ENCODE measurements around the gene MIEF1.

MIEF1 gene

GRCh38 chr22:39534092-39534506 lies 32.0 kb downstream of the MIEF1 start:
- TF ChIP-seq YY1 (IDR thresholded peaks at IDR 0.05; ENCODE audit: low read depth) = no peak
- no peak for TF ChIP-seq TCF12 (IDR thresholded peaks at IDR 0.05; ENCODE audit: low read depth)
- TF ChIP-seq NFIC (IDR thresholded peaks at IDR 0.05) = no peak
- no peak for TF ChIP-seq CREB1 (IDR thresholded peaks at IDR 0.05; ENCODE audit: low read depth)
- TF ChIP-seq REST (IDR thresholded peaks at IDR 0.05; ENCODE audit: low read depth) = no peak
- no peak for TF ChIP-seq RAD21 (IDR thresholded peaks at IDR 0.05; ENCODE audit: low read depth)
- TF ChIP-seq EP300 (IDR thresholded peaks at IDR 0.05; ENCODE audit: borderline replicate concordance) = no peak
- no peak for TF ChIP-seq ZBTB7A (IDR thresholded peaks at IDR 0.05; ENCODE audit: low read depth)
- no peak for TF ChIP-seq CEBPB (IDR thresholded peaks at IDR 0.05)
- TF ChIP-seq TEAD4 (IDR thresholded peaks at IDR 0.05) = no peak
- TF ChIP-seq MAX (IDR thresholded peaks at IDR 0.05) = no peak
- TF ChIP-seq EGR1 (IDR thresholded peaks at IDR 0.05) = no peak
- TF ChIP-seq USF1 (IDR thresholded peaks at IDR 0.05) = no peak
- no peak for TF ChIP-seq FOXM1 (IDR thresholded peaks at IDR 0.05; ENCODE audit: borderline replicate concordance, low read depth)
- TF ChIP-seq TAF1 (IDR thresholded peaks at IDR 0.05; ENCODE audit: low read depth) = no peak

DNA sequence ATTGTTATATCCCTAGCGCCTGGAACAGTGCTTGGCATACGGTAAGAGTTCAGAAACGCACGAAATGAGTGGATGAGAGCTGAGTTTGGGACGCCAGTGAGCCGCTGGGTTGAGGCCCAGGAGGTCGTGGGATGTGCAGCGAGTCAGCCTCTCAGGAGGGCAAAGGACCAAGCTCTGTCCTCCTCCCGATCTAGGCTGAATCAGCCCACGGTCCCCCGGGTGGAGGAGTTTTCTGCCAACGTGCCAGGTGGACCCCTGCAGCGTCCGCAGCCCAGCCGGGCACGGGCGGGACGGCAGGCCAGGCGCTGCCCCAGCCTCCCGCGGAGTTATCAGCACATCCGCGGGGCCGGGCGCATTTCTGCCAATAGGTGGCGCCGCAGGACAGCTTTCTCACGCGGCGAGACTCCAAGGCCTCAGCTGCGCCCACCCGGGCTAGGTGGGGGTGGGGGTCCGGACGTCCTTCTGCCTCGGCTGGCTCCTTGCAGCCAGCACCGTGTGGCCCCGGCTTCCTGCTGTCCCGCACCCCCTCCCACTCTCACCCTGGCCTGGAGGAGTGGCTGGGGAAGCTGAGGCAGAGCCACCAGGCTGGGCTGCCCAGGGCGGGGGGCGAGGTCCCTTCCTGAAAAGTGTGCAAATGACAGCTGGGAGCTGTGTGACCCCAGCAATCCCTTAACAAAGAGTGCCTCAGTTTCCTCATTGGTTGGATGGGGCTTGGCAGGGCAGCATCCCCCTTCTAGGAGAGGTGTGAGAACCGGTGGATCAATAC lies 32.7 kb downstream of the MIEF1 start:
- TF ChIP-seq CREB1 (IDR thresholded peaks at IDR 0.05; ENCODE audit: low read depth) (no peak), RAD21 (IDR thresholded peaks at IDR 0.05; ENCODE audit: low read depth) (peak; percentile 95), REST (IDR thresholded peaks at IDR 0.05; ENCODE audit: low read depth) (no peak), FOXM1 (IDR thresholded peaks at IDR 0.05; ENCODE audit: borderline replicate concordance, low read depth) (no peak), USF1 (IDR thresholded peaks at IDR 0.05) (no peak), EP300 (IDR thresholded peaks at IDR 0.05; ENCODE audit: borderline replicate concordance) (no peak), ZBTB7A (IDR thresholded peaks at IDR 0.05; ENCODE audit: low read depth) (peak; percentile 96), MAX (IDR thresholded peaks at IDR 0.05) (peak; percentile 58; the same call in 1 of the 2 replicates), NFIC (IDR thresholded peaks at IDR 0.05) (no peak; the same call in 1 of the 2 replicates), EGR1 (IDR thresholded peaks at IDR 0.05) (no peak), YY1 (IDR thresholded peaks at IDR 0.05; ENCODE audit: low read depth) (0 out of 2 replicates have a peak, but pooled peaks have one; percentile 31), TCF12 (IDR thresholded peaks at IDR 0.05; ENCODE audit: low read depth) (peak; percentile 70; the same call in 1 of the 2 replicates), TAF1 (IDR thresholded peaks at IDR 0.05; ENCODE audit: low read depth) (no peak), CEBPB (IDR thresholded peaks at IDR 0.05) (no peak), TEAD4 (IDR thresholded peaks at IDR 0.05) (peak; percentile 99)

GRCh38 chr22:39535357-39535725 lies 33.3 kb downstream of the MIEF1 start:
- no peak for TF ChIP-seq RAD21 (IDR thresholded peaks at IDR 0.05; ENCODE audit: low read depth)
- no peak for TF ChIP-seq TEAD4 (IDR thresholded peaks at IDR 0.05)
- no peak for TF ChIP-seq EGR1 (IDR thresholded peaks at IDR 0.05)
- TF ChIP-seq ZBTB7A (IDR thresholded peaks at IDR 0.05; ENCODE audit: low read depth) = no peak
- TF ChIP-seq CREB1 (IDR thresholded peaks at IDR 0.05; ENCODE audit: low read depth) = no peak
- TF ChIP-seq TAF1 (IDR thresholded peaks at IDR 0.05; ENCODE audit: low read depth) = no peak
- no peak for TF ChIP-seq FOXM1 (IDR thresholded peaks at IDR 0.05; ENCODE audit: borderline replicate concordance, low read depth)
- no peak for TF ChIP-seq NFIC (IDR thresholded peaks at IDR 0.05)
- no peak for TF ChIP-seq YY1 (IDR thresholded peaks at IDR 0.05; ENCODE audit: low read depth)
- no peak for TF ChIP-seq USF1 (IDR thresholded peaks at IDR 0.05)
- no peak for TF ChIP-seq MAX (IDR thresholded peaks at IDR 0.05)
- no peak for TF ChIP-seq CEBPB (IDR thresholded peaks at IDR 0.05)
- TF ChIP-seq REST (IDR thresholded peaks at IDR 0.05; ENCODE audit: low read depth) = no peak
- no peak for TF ChIP-seq EP300 (IDR thresholded peaks at IDR 0.05; ENCODE audit: borderline replicate concordance)

Measured in Ishikawa (cell line).